GM12874 (cell line): ENCODE measurements around the gene QPCT.

ENCODE experiments used
- TF ChIP-seq, protein P1 (sequence below): IDR thresholded peaks from 2 replicates; pipeline ENCODE4 v1.5.1; 2011; ENCODE audit warnings: low read depth, mild to moderate bottlenecking, control low read depth, low read length, moderate library complexity; ENCODE audit not compliant: insufficient read depth

The QPCT gene

DNA sequence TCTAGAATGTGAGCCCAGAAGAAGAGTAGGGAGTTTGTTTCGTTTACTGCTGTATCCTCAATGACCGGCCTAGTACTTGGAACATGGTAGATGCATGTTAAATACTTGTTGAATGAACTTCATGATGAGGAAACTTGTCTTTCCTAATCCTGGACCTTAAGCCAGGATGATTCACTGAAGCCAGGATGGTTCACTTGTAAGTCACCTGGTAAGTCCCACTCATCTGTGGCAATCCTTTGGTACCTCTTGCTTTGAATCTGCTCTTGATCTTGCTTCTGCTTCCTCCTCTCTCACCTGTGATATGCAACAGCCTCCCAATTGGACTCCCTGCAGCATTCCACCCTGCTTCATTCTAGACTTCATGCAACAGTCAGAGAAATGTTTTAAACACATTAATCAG, 43.6 kb downstream of the QPCT start:
- TF ChIP-seq, protein P1, sequence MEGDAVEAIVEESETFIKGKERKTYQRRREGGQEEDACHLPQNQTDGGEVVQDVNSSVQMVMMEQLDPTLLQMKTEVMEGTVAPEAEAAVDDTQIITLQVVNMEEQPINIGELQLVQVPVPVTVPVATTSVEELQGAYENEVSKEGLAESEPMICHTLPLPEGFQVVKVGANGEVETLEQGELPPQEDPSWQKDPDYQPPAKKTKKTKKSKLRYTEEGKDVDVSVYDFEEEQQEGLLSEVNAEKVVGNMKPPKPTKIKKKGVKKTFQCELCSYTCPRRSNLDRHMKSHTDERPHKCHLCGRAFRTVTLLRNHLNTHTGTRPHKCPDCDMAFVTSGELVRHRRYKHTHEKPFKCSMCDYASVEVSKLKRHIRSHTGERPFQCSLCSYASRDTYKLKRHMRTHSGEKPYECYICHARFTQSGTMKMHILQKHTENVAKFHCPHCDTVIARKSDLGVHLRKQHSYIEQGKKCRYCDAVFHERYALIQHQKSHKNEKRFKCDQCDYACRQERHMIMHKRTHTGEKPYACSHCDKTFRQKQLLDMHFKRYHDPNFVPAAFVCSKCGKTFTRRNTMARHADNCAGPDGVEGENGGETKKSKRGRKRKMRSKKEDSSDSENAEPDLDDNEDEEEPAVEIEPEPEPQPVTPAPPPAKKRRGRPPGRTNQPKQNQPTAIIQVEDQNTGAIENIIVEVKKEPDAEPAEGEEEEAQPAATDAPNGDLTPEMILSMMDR = no peak

DNA sequence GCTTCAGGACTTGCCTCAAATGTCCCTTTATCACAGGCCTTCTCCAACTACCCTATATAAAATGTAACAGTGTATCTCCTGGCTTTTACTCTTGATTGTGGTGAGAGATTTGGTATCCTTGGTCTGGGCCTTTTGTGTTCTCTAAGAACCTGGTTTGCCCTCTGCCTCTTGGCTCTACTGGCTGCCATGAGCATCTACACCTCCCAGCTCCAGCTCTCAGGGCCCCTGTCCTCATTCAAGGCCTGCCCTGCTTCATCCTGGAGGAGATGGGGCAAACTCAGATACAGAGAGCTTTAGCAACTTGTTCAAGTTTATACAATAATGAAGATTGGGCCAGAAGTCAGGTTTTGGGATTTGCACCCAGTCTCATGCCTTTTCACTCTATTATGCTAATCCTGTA, 45.0 kb downstream of the QPCT start:
- TF ChIP-seq, protein P1 = no peak

DNA sequence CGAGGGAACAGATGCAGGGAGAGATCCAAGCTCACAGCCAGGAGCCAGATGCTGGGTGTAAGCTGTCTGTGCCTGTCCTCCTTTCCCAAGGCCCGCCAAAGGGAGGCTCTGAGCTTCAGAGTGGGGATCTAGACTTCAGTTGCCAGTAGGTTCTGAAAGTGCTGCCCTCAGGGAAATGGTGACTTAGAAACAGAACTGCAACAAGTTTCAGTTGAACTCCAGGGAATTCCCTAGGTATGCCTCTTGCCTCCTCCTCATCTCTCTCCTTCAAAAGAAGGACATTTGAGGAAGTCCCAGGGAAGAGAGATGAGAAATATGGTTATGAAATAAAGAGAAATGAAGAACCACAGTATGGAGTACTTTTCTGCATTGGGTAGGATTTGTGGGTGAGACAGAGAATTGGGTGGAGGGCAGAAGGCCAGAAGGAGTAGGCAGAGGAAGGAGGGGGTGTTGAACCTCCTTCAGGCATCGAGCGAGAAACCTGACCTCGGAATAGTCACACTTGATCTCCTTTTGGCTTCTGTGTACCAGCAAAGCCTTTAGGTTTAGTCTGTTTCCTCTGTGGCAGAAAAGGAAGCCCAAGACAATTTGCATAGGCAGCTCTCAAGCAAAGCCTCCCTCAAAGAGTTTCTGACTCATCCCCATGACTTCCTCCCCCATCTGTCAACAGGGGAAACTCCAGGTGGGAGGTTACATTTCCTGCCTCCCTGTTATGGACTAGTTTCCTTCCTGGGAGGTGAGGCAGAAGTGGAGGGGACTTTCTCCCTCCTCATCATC, 45.7 kb downstream of the QPCT start:
- TF ChIP-seq, protein P1 = no peak

DNA sequence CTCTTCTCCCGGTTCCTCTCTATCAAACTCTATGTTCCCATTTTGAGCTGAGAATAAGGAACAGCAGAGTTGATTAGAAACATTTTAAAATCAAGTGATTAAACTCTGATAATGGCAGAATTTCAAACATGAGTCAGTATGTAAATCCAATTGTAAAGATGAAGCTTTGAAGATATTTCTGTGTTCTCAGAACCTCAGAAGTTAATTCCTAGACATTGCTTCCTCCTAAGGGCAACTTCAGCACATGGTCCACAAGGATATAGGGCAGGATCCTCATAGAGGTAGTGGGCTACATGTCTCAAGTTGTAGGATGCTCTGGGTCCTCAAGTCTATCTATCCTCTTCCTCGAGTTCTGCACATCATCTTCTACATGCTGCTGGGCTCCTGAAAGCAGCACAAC, 46.3 kb downstream of the QPCT start:
- TF ChIP-seq, protein P1 = no peak

DNA sequence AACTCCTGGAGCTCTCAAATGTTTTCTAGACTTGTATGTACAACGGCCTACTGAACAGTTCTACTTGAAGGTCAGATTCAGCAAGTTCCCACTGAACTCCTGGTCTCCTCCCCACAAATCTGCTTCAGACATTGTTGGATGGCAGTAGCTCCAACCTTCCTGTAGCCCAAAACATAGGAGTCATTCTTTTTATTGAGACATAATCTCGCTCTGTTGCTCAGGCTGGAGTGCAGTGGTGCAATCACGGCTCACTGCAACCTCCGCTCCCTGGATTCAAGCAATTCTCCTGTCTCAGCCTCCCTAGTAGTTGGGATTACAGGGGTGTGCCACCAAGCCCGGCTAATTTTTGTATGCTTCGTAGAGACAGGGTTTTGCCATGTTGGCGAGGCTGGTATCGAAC, 47.3 kb downstream of the QPCT start:
- TF ChIP-seq, protein P1 = no peak

DNA sequence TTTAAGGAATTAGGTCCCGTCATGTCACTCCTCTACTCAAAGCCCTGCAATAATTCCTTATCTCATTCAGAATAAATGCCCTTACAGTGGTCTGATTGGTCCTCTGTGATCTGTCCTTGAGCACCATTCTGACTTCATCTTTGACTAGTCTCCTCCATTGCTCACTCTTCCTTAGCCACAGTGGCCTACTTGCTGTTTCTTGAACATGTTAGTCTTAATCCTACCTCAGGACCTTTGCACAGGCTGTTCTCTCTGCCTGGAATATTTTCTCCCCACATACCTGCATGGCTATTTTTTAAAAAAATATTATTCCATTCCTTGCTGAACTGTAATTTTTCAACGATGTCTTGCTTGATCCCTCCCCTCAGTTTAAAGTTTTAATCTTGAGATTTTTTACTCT, 48.0 kb downstream of the QPCT start:
- TF ChIP-seq, protein P1 = no peak

DNA sequence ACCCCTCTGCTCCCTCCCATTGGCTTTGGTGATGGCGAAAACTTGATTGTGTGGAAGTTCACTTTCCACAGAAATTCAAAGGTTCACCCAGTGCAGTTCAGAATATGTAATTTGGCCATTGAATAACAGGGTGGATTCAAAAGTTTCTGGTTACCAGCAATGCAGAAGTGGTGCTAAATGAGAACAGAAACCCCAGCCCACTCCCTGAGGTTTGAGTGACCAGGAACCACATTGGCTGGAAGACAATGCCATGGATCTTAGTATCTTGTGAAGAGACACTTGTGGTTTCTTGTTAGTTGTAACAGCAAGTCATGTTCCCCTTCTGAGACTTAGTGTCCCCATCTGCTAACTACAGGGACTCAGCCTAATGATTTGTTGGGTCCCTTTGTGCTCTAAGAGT, 49.8 kb downstream of the QPCT start:
- TF ChIP-seq, protein P1 = no peak
